A549 (cell line): ENCODE results near the gene RBMS3. TPM values are rescaled to one million over a fixed set of nuclear protein-coding genes. Genes with fewer than 3 reads are reported as not detected.

Experiments used
- ATAC-seq, 2 experiments: fragments of 200-7000 bp in 1 of 2; fragments of >200 bp in 1 of 2; cut with Nextera tagmentation in 1 of 2; cut with Tn5 transposase in 1 of 2; 3 replicates each; pipeline versions ENCODE4 v1.8.0 to v1.9.1; 2018 to 2020; ENCODE audit warnings: mild to moderate bottlenecking in 1 of 2, moderate library complexity in 1 of 2
- CTCF ChIA-PET: fragments of 300-600 bp; sonication (Branson Sonifier 250); formaldehyde crosslinking; extraction: SDS; loops from one replicate; lab custom pipeline; 2021; ENCODE audit warnings: antibody characterized with exemption, inconsistent platforms; lab: Yijun Ruan, JAX
- POLR2A ChIA-PET: fragments of 350-600 bp; formaldehyde crosslinking; extraction: SDS; loops from one replicate; lab custom pipeline; 2021; ENCODE audit warnings: antibody characterized with exemption, inconsistent platforms; lab: Yijun Ruan, JAX
- DNase-seq, 2 experiments: peaks; one replicate each; pipeline versions ENCODE4 v3.0.0 to v3.0.0-alpha.2; 2011 to 2016; ENCODE audit warnings: low read depth in 1 of 2, low spot score in 1 of 2
- FAIRE-seq: peaks from 2 replicates; lab custom pipeline; 2011; peaks lifted over from hg19 to GRCh38; lab: Jason Lieb, UNC
- H3K27ac ChIP-seq, 2 experiments: fragments of >200 bp; sonication (Bioruptor Twin); formaldehyde crosslinking; 3 replicates each; pipeline ENCODE4 v1.5.1; 2016 to 2017
- H3K4me1 ChIP-seq: fragments of >200 bp; sonication (Bioruptor Twin); formaldehyde crosslinking; 3 replicates; pipeline ENCODE4 v1.6.1; 2016
- H3K4me2 ChIP-seq: fragments of >200 bp; sonication (Bioruptor Twin); formaldehyde crosslinking; 3 replicates; pipeline ENCODE4 v1.6.1; 2016
- H3K4me3 ChIP-seq: fragments of >200 bp; sonication (Bioruptor Twin); formaldehyde crosslinking; 3 replicates; pipeline ENCODE4 v1.5.1; 2016
- H3K9me3 ChIP-seq: fragments of >200 bp; sonication (Bioruptor Twin); formaldehyde crosslinking; 3 replicates; pipeline ENCODE4 v1.6.1; 2016
- BCL3 ChIP-seq: fragments of >200 bp; sonication (Bioruptor Twin); formaldehyde crosslinking; IDR thresholded peaks from 3 replicates; pipeline ENCODE4 v1.6.1; 2016
- CBX2 ChIP-seq: fragments of 200-600 bp; sonication (generic); IDR thresholded peaks from 2 replicates; pipeline ENCODE4 v1.6.1; 2016; ENCODE audit warnings: low read depth, mild to moderate bottlenecking, borderline replicate concordance
- EHF ChIP-seq: fragments of 250-450 bp; sonication (Bioruptor Pico); IDR thresholded peaks from 2 replicates; pipeline ENCODE4 v1.5.0; 2020; ENCODE audit warnings: mild to moderate bottlenecking
- FOSB ChIP-seq: fragments of 250-450 bp; sonication (Bioruptor Pico); IDR thresholded peaks from 2 replicates; pipeline ENCODE4 v1.5.0; 2020; ENCODE audit warnings: mild to moderate bottlenecking, moderate library complexity
- FOSL2 ChIP-seq, 2 experiments: fragments of 450-650 bp in 1 of 2; fragments of >200 bp in 1 of 2; sonication (Bioruptor Twin) in 1 of 2; formaldehyde crosslinking; IDR thresholded peaks; 2 replicates each; pipeline versions ENCODE4 v1.5.0 to v1.6.1; 2016 to 2020; ENCODE audit warnings: mild to moderate bottlenecking in 1 of 2, moderate library complexity in 1 of 2
- HMGXB4 ChIP-seq: fragments of 250-450 bp; sonication (Bioruptor Pico); IDR thresholded peaks from 2 replicates; pipeline ENCODE4 v1.5.0; 2021; ENCODE audit warnings: mild to moderate bottlenecking, moderate library complexity, borderline replicate concordance
- HOXB13 ChIP-seq: fragments of 250-450 bp; sonication (Bioruptor Pico); IDR thresholded peaks from 2 replicates; pipeline ENCODE4 v1.5.0; 2020; ENCODE audit warnings: low read depth, mild to moderate bottlenecking, moderate library complexity
- MAFK ChIP-seq: fragments of 450-650 bp; IDR thresholded peaks from 2 replicates; pipeline ENCODE4 v1.6.1; 2014; ENCODE audit not compliant: partially characterized antibody
- MAX ChIP-seq: IDR thresholded peaks from 2 replicates; pipeline ENCODE4 v1.6.1; 2012
- NPAS2 ChIP-seq: fragments of 250-450 bp; sonication (Bioruptor Pico); IDR thresholded peaks from 2 replicates; pipeline ENCODE4 v1.8.0; 2022; ENCODE audit warnings: mild to moderate bottlenecking, moderate library complexity, borderline replicate concordance
- NR3C1 ChIP-seq: fragments of >200 bp; sonication (Bioruptor Twin); formaldehyde crosslinking; IDR thresholded peaks from 3 replicates; pipeline ENCODE4 v1.6.1; 2017
- PBX3 ChIP-seq: IDR thresholded peaks from 2 replicates; pipeline ENCODE4 v1.6.1; 2012
- POLR2AphosphoS2 ChIP-seq: conservative IDR thresholded peaks from 2 replicates; pipeline ENCODE4 v1.6.1; 2012; ENCODE audit warnings: low read length, improper control_type of control experiment, inconsistent platforms
- RARB ChIP-seq: fragments of 250-450 bp; sonication (Bioruptor Pico); IDR thresholded peaks from 2 replicates; pipeline ENCODE4 v1.8.0; 2021; ENCODE audit warnings: mild to moderate bottlenecking, moderate library complexity
- SMC3 ChIP-seq: fragments of >200 bp; sonication (Bioruptor Twin); formaldehyde crosslinking; IDR thresholded peaks from 3 replicates; pipeline ENCODE4 v1.6.1; 2018; ENCODE audit warnings: inconsistent platforms
- SREBF2 ChIP-seq: fragments of 450-650 bp; IDR thresholded peaks from 2 replicates; pipeline ENCODE4 v1.6.1; 2014; ENCODE audit warnings: mild to moderate bottlenecking, moderate library complexity
- TFCP2L1 ChIP-seq: fragments of 250-450 bp; sonication (Bioruptor Pico); IDR thresholded peaks from 2 replicates; pipeline ENCODE4 v1.5.0; 2021; ENCODE audit warnings: mild to moderate bottlenecking
- ZSCAN20 ChIP-seq: fragments of 250-450 bp; sonication (Bioruptor Pico); IDR thresholded peaks from 2 replicates; pipeline ENCODE4 v1.8.0; 2022; ENCODE audit warnings: mild to moderate bottlenecking, moderate library complexity
- WGBS: methylation state at CpG from one replicate; pipeline ENCODE4 v1.1.6; 2017; ENCODE audit errors: missing lambda C conversion rate; 5-methylcytosine and 5-hydroxymethylcytosine counted together
- polyA plus RNA-seq, 4 experiments: library from polyadenylated mRNA; depleted of rRNA in 3 of 4; stranded (reverse); fragments of >200 nt; fragmentation: RNase III in 1 of 4; extraction: RNeasy Plus Mini Kit Qiagen cat#74134 plus additional on column Dnase treatment in 1 of 4; gene quantifications; 2 replicates in 3 of 4; 3 replicates in 1 of 4; pipeline ENCODE4 v1.2.3, GENCODE V29; 2011 to 2017

Gene RBMS3
- polyA plus RNA-seq, 2 of the 4 experiments (the other 2 are of a cell fraction), result 0.92 to 4.1 TPM

GRCh38 chr3:29319798-29320197 is 38.9 kb downstream of the RBMS3 start:
- no peaks in the 10 kb centered on the region for H3K9me3 ChIP-seq
- no peak overlapping the region for H3K4me2 ChIP-seq
- WGBS, result 40% methylated on average over 2 of the region's 2 CpGs
- H3K4me1 ChIP-seq, result peaks cover 10% of the 10 kb centered on the region
- CTCF ChIA-PET, result interaction anchor here (1.4 kb wide), 1 partner anchor 11 kb away, joined by 3 read pairs; no protein-coding TSS in a partner anchor
- no peak overlapping the region for H3K27ac ChIP-seq
- TF ChIP-seq SMC3, result no peak
- no peak for TF ChIP-seq HMGXB4 (CRISPR knock-in tag)
- TF ChIP-seq POLR2AphosphoS2, result no peak
- TF ChIP-seq TFCP2L1 (CRISPR knock-in tag), result no peak
- TF ChIP-seq NR3C1, result no peak
- no peak for TF ChIP-seq HOXB13
- no peak for TF ChIP-seq MAX
- no peak for TF ChIP-seq MAFK
- no peak for TF ChIP-seq RARB (CRISPR knock-in tag)
- TF ChIP-seq PBX3, result no peak
- TF ChIP-seq BCL3, result no peak
- TF ChIP-seq SREBF2, result no peak
- TF ChIP-seq NPAS2 (CRISPR knock-in tag), result no peak
- no peak for TF ChIP-seq ZSCAN20 (CRISPR knock-in tag)
- no peak for TF ChIP-seq FOSL2 (IDR thresholded peaks at IDR 0.05)
- no peak for TF ChIP-seq FOSL2 (CRISPR knock-in tag; IDR thresholded peaks at IDR 0.05)
- POLR2A ChIA-PET, result no interaction called here
- no peak for FAIRE-seq
- H3K4me3 ChIP-seq, result no peak overlapping the region
- no peak for ATAC-seq
- no peak for DNase-seq

- Histone ChIP-seq H3K4me2 (no peak overlapping the region), H3K27ac (no peak overlapping the region), H3K4me1 (peaks cover 29% of the 10 kb centered on the region), H3K9me3 (no peaks in the 10 kb centered on the region), H3K4me3 (no peak overlapping the region)
- ATAC-seq (no peak), DNase-seq (no peak), FAIRE-seq (no peak)
- no peak for TF ChIP-seq EHF (CRISPR knock-in tag)
- no peak for TF ChIP-seq CBX2
- no peak for TF ChIP-seq FOSB
- no peak for TF ChIP-seq HMGXB4 (CRISPR knock-in tag)
- CTCF ChIA-PET, result interaction anchor here (0.7 kb wide), 1 partner anchor 499 kb away, joined by 4 read pairs; no protein-coding TSS in a partner anchor
- POLR2A ChIA-PET, result no interaction called here
- 84% methylated on average over 3 of the region's 3 CpGs for WGBS
Measured at GRCh38 chr3:29322586-29322985, 41.7 kb downstream of the RBMS3 start.
